C4-2B (cell line): Measurements from ENCODE around the gene CTDSP1.

Experiments
- H3K27ac ChIP-seq: fragments of 450-650 bp; 2 replicates; pipeline ENCODE4 v1.5.1; 2017
- CTCF ChIP-seq: fragments of 450-650 bp; conservative IDR thresholded peaks from 2 replicates; pipeline ENCODE4 v1.5.1; 2017; ENCODE audit warnings: mild to moderate bottlenecking
- ZFX ChIP-seq: fragments of 450-650 bp; IDR thresholded peaks from 2 replicates; pipeline ENCODE4 v1.6.1; 2017

CTDSP1 gene

DNA sequence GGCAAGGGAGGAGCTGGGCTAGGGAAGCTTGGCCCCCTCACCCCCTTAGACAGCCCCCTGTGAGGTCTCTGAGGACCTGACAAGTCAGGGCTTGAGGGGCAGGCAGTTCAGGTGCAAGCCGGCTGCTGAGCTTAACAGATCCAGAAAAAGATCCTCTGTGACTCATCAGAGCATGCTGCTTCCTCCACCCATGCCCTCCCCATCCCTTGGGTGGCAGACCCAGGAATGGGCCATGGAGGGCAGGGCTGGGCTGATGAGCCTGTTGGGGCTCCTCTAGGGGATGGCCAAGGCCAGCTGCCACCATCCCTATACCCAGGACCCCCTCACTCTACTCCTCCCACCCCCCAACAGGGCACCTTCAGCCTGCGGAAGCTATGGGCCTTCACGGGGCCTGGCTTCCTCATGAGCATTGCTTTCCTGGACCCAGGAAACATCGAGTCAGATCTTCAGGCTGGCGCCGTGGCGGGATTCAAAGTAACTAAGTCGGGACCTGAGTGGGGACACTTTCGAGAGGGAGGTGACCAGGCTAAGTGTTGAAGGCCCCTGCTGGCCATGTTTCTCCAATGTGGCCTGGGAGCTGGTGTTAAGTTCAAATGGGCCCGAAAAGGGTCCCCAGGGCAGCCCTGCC, 15.7 kb upstream of the CTDSP1 start:
- H3K27ac ChIP-seq, result no peak overlapping the region
- TF ChIP-seq ZFX, result no peak
- no peak for TF ChIP-seq CTCF

DNA sequence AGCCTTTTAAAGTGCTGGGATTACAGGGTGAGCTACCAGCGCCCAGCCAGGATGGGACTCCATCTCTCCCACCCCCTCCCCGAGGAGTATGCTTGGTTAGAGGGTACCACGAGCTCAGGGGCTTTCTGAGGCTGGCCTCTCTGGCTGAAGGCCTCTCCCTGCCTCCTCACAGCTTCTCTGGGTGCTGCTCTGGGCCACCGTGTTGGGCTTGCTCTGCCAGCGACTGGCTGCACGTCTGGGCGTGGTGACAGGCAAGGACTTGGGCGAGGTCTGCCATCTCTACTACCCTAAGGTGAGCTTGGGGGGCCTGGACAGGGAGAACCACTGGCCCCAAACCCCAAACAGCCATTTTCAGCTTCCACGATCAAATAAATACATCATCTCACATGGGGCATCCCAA, 14.7 kb upstream of the CTDSP1 start:
- TF ChIP-seq CTCF (no peak), ZFX (no peak)
- no peak overlapping the region for H3K27ac ChIP-seq

- H3K27ac ChIP-seq, result no peak overlapping the region
- TF ChIP-seq ZFX, result no peak
- no peak for TF ChIP-seq CTCF
Measured at GRCh38 chr2:218386505-218387368, 12.9 kb upstream of the CTDSP1 start.

GRCh38 chr2:218387369-218388194, 12.1 kb upstream of the CTDSP1 start:
- H3K27ac ChIP-seq, result no peak overlapping the region
- TF ChIP-seq CTCF (no peak), ZFX (no peak)

DNA sequence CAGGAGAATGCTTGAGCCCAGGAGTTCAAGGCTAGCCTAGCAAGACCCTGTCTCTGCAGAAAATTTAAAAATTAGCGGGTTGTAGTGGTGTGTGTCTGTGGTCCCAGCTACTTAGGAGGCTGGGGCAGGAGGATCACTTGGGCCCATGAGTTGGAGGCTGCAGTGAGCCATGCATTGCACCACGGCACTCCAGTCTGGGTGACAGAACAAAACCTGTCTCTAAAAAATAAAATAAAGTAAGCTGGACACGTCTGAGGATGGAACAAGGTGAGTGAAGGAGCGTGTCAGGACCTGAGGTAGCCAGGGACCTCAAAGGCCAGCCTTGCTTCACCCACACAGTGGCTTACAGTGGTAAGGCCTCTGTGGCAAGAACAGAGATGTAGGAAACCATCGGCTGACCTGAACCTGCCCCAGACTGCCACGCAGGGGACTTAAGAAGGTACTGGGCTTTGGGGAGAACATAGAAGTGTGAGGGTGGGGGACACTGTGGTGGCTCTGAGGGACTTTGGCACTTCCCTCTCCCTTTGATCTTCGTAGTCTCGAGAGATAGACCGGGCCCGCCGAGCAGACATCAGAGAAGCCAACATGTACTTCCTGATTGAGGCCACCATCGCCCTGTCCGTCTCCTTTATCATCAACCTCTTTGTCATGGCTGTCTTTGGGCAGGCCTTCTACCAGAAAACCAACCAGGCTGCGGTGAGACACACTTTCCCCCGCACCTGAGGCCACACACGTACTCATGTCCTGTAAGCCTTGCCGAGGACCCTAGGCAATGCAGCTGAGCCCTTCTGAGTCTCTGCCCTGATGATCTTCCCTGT, 10.1 kb upstream of the CTDSP1 start:
- no peak overlapping the region for H3K27ac ChIP-seq

DNA sequence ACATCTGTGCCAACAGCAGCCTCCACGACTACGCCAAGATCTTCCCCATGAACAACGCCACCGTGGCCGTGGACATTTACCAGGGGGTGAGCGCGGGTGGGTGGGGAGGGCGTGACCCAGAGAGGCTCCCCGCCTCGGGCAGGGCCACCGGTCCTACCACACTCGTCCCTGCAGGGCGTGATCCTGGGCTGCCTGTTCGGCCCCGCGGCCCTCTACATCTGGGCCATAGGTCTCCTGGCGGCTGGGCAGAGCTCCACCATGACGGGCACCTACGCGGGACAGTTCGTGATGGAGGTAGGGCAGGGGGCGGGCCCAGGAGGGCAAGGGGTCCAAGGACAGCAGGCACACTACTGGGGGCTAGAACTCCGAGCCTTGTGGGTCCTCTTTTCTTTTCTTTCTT, 8.5 kb upstream of the CTDSP1 start:
- no peak overlapping the region for H3K27ac ChIP-seq
- TF ChIP-seq CTCF, result no peak
- TF ChIP-seq ZFX, result no peak

More for the DNA sequence above, 10.1 kb upstream of the CTDSP1 start:
- TF ChIP-seq ZFX (no peak), CTCF (no peak)
